ENCODE results near the gene ANK3. TPM values are rescaled to one million over a fixed set of nuclear protein-coding genes. Genes with fewer than 3 reads are reported as not detected.
A peak's percentile ranks its signal among the peaks of the same experiment; 100 is the strongest.

Gene ANK3
- total and polyA plus RNA-seq, 4 experiments from 2014 or later, result 7.2 to 90.1 (median 55.8) TPM

GRCh38 chr10:60082744-60083344 is 306.8 kb downstream of the ANK3 start:
- Histone ChIP-seq H3K27ac (ENCODE audit: low read depth, low read length) (no peak overlapping the region), H3K36me3 (ENCODE audit: insufficient read depth, low read length) (peaks cover 13% of the 10 kb centered on the region), H3K9me3 (ENCODE audit: control insufficient read depth in 1 of 2, low read length in 2 of 2) (no peaks in the 10 kb centered on the region), H3K4me1 (ENCODE audit: insufficient read depth, low read length) (no peaks in the 10 kb centered on the region), H3K27me3 (ENCODE audit: insufficient read depth, low read length) (no peaks in the 10 kb centered on the region), H3K4me3 (ENCODE audit: low read length in 2 of 2) (no peak overlapping the region)
- Mint-ChIP-seq H3K9me3 (no peaks in the 10 kb centered on the region), H3K27me3 (no peaks in the 10 kb centered on the region), H3K36me3 (peaks cover 45% of the 10 kb centered on the region in 2 donors), H3K4me3 (no peak overlapping the region), H3K4me1 (no peaks in the 10 kb centered on the region), H3K27ac (no peak overlapping the region)
- no peak for DNase-seq
- CTCF ChIA-PET (ENCODE audit: partially characterized antibody), result no interaction called here
- POLR2A ChIA-PET (ENCODE audit: partially characterized antibody), result no interaction called here
- intact Hi-C loops (cut with micrococcal nuclease), result no loop called here

- Mint-ChIP-seq H3K36me3 (peaks cover 43 to 48% of the 10 kb centered on the region in 2 donors), H3K4me3 (no peak overlapping the region), H3K27me3 (no peaks in the 10 kb centered on the region), H3K9me3 (no peaks in the 10 kb centered on the region), H3K4me1 (no peaks in the 10 kb centered on the region), H3K27ac (no peak overlapping the region)
- Histone ChIP-seq H3K9me3 (ENCODE audit: control insufficient read depth in 1 of 2, low read length in 2 of 2) (no peaks in the 10 kb centered on the region), H3K27ac (ENCODE audit: low read depth, low read length) (no peak overlapping the region), H3K36me3 (ENCODE audit: insufficient read depth, low read length) (peaks cover 13% of the 10 kb centered on the region), H3K27me3 (ENCODE audit: insufficient read depth, low read length) (no peaks in the 10 kb centered on the region), H3K4me3 (ENCODE audit: low read length in 2 of 2) (no peak overlapping the region), H3K4me1 (ENCODE audit: insufficient read depth, low read length) (no peaks in the 10 kb centered on the region)
- intact Hi-C loops (cut with micrococcal nuclease), result no loop called here
- POLR2A ChIA-PET (ENCODE audit: partially characterized antibody), result no interaction called here
- CTCF ChIA-PET (ENCODE audit: partially characterized antibody), result interaction anchor here (1.1 kb wide), 1 partner anchor 20 kb away, joined by 3 read pairs; no protein-coding TSS in a partner anchor
- no peak for DNase-seq
Observed at GRCh38 chr10:60082341-60082740, 307.3 kb downstream of the ANK3 start.

GRCh38 chr10:60073781-60074656 is 315.7 kb downstream of the ANK3 start:
- no peak overlapping the region for H3K4me3 ChIP-seq (ENCODE audit: low read length in 2 of 2)
- no peaks in the 10 kb centered on the region for H3K27me3 ChIP-seq (ENCODE audit: insufficient read depth, low read length)
- H3K27ac Mint-ChIP-seq, result peak overlapping the region in 1 of 7 donors; percentile 26
- no peaks in the 10 kb centered on the region for H3K9me3 Mint-ChIP-seq
- peaks cover 9% of the 10 kb centered on the region for H3K36me3 ChIP-seq (ENCODE audit: insufficient read depth, low read length)
- ChIA-PET POLR2A (ENCODE audit: partially characterized antibody) (no interaction called here), CTCF (ENCODE audit: partially characterized antibody) (no interaction called here)
- H3K4me1 ChIP-seq (ENCODE audit: insufficient read depth, low read length), result no peaks in the 10 kb centered on the region
- no peak overlapping the region for H3K27ac ChIP-seq (ENCODE audit: low read depth, low read length)
- H3K4me3 Mint-ChIP-seq, result no peak overlapping the region
- no peaks in the 10 kb centered on the region for H3K4me1 Mint-ChIP-seq
- no peaks in the 10 kb centered on the region for H3K9me3 ChIP-seq (ENCODE audit: control insufficient read depth in 1 of 2, low read length in 2 of 2)
- DNase-seq, result no peak
- intact Hi-C loops (cut with micrococcal nuclease), result no loop called here
- H3K27me3 Mint-ChIP-seq, result no peaks in the 10 kb centered on the region
- peaks cover 49 to 73% of the 10 kb centered on the region in 2 donors for H3K36me3 Mint-ChIP-seq

- Histone ChIP-seq H3K27ac (ENCODE audit: low read depth, low read length) (no peak overlapping the region), H3K4me3 (ENCODE audit: low read length in 2 of 2) (no peak overlapping the region), H3K27me3 (ENCODE audit: insufficient read depth, low read length) (no peaks in the 10 kb centered on the region), H3K4me1 (ENCODE audit: insufficient read depth, low read length) (no peaks in the 10 kb centered on the region), H3K9me3 (ENCODE audit: control insufficient read depth in 1 of 2, low read length in 2 of 2) (no peaks in the 10 kb centered on the region), H3K36me3 (ENCODE audit: insufficient read depth, low read length) (peaks cover 11% of the 10 kb centered on the region)
- DNase-seq, result no peak
- Mint-ChIP-seq H3K27ac (no peak overlapping the region), H3K36me3 (peaks cover 53 to 77% of the 10 kb centered on the region in 2 donors), H3K4me3 (no peak overlapping the region), H3K9me3 (no peaks in the 10 kb centered on the region), H3K4me1 (no peaks in the 10 kb centered on the region), H3K27me3 (no peaks in the 10 kb centered on the region)
- POLR2A ChIA-PET (ENCODE audit: partially characterized antibody), result no interaction called here
- intact Hi-C loops (cut with micrococcal nuclease), result no loop called here
- CTCF ChIA-PET (ENCODE audit: partially characterized antibody), result no interaction called here
Observed at GRCh38 chr10:60073397-60073780, 316.3 kb downstream of the ANK3 start.

- Histone ChIP-seq H3K27ac (ENCODE audit: low read depth, low read length) (no peak overlapping the region), H3K27me3 (ENCODE audit: insufficient read depth, low read length) (no peaks in the 10 kb centered on the region), H3K36me3 (ENCODE audit: insufficient read depth, low read length) (peaks cover 3% of the 10 kb centered on the region), H3K9me3 (ENCODE audit: control insufficient read depth in 1 of 2, low read length in 2 of 2) (no peaks in the 10 kb centered on the region), H3K4me1 (ENCODE audit: insufficient read depth, low read length) (no peaks in the 10 kb centered on the region), H3K4me3 (ENCODE audit: low read length in 2 of 2) (no peak overlapping the region)
- H3K27me3 Mint-ChIP-seq, result no peaks in the 10 kb centered on the region
- peaks cover 24 to 59% of the 10 kb centered on the region in 2 donors for H3K36me3 Mint-ChIP-seq
- CTCF ChIA-PET (ENCODE audit: partially characterized antibody), result no interaction called here
- H3K27ac Mint-ChIP-seq, result peak overlapping the region in 1 of 7 donors; percentile 11
- no peaks in the 10 kb centered on the region for H3K9me3 Mint-ChIP-seq
- DNase-seq, result no peak
- POLR2A ChIA-PET (ENCODE audit: partially characterized antibody), result no interaction called here
- intact Hi-C loops (cut with micrococcal nuclease), result no loop called here
- peaks cover 0 to 1% (median 0%) of the 10 kb centered on the region in 4 donors for H3K4me1 Mint-ChIP-seq
- no peak overlapping the region for H3K4me3 Mint-ChIP-seq
Observed at GRCh38 chr10:60069311-60069710, 320.4 kb downstream of the ANK3 start.

- Histone ChIP-seq H3K4me3 (ENCODE audit: low read length in 2 of 2) (no peak overlapping the region), H3K27me3 (ENCODE audit: insufficient read depth, low read length) (no peaks in the 10 kb centered on the region), H3K9me3 (ENCODE audit: control insufficient read depth in 1 of 2, low read length in 2 of 2) (no peaks in the 10 kb centered on the region), H3K27ac (ENCODE audit: low read depth, low read length) (no peak overlapping the region), H3K4me1 (ENCODE audit: insufficient read depth, low read length) (no peaks in the 10 kb centered on the region), H3K36me3 (ENCODE audit: insufficient read depth, low read length) (no peaks in the 10 kb centered on the region)
- no peak for DNase-seq
- peak overlapping the region in 1 of 7 donors; percentile 10 for H3K27ac Mint-ChIP-seq
- H3K4me3 Mint-ChIP-seq, result no peak overlapping the region
- H3K27me3 Mint-ChIP-seq, result no peaks in the 10 kb centered on the region
- H3K36me3 Mint-ChIP-seq, result peaks cover 6 to 17% of the 10 kb centered on the region in 2 donors
- ChIA-PET CTCF (ENCODE audit: partially characterized antibody) (interaction anchor here (0.7 kb wide), 1 partner anchor 20 kb away, joined by 3 read pairs; no protein-coding TSS in a partner anchor), POLR2A (ENCODE audit: partially characterized antibody) (no interaction called here)
- no peaks in the 10 kb centered on the region for H3K4me1 Mint-ChIP-seq
- intact Hi-C loops (cut with micrococcal nuclease), result no loop called here
- no peaks in the 10 kb centered on the region for H3K9me3 Mint-ChIP-seq
Observed at GRCh38 chr10:60050366-60050765, 339.3 kb downstream of the ANK3 start.

- Histone ChIP-seq H3K27ac (ENCODE audit: low read depth, low read length) (no peak overlapping the region), H3K4me3 (ENCODE audit: low read length in 2 of 2) (no peak overlapping the region), H3K36me3 (ENCODE audit: insufficient read depth, low read length) (no peaks in the 10 kb centered on the region), H3K27me3 (ENCODE audit: insufficient read depth, low read length) (no peaks in the 10 kb centered on the region), H3K4me1 (ENCODE audit: insufficient read depth, low read length) (no peaks in the 10 kb centered on the region), H3K9me3 (ENCODE audit: control insufficient read depth in 1 of 2, low read length in 2 of 2) (no peaks in the 10 kb centered on the region)
- peaks cover 7 to 14% of the 10 kb centered on the region in 2 donors for H3K36me3 Mint-ChIP-seq
- H3K4me3 Mint-ChIP-seq, result no peak overlapping the region
- intact Hi-C loops (cut with micrococcal nuclease), result no loop called here
- no peak for DNase-seq
- no peaks in the 10 kb centered on the region for H3K9me3 Mint-ChIP-seq
- no peak overlapping the region for H3K27ac Mint-ChIP-seq
- no peaks in the 10 kb centered on the region for H3K27me3 Mint-ChIP-seq
- ChIA-PET POLR2A (ENCODE audit: partially characterized antibody) (no interaction called here), CTCF (ENCODE audit: partially characterized antibody) (no interaction called here)
- no peaks in the 10 kb centered on the region for H3K4me1 Mint-ChIP-seq
Observed at GRCh38 chr10:60048091-60048501, 341.6 kb downstream of the ANK3 start.
